T-cell (primary cell): ENCODE data around the gene RIN3. TPM values are rescaled to one million over a fixed set of nuclear protein-coding genes. Genes with fewer than 3 reads are reported as not detected.
"Not testable (repeated sequence)": the region's sequence is repeated elsewhere in the genome, so short reads cannot be mapped to it uniquely, and the experiment has no call there.

Experiments
- ATAC-seq, 4 experiments: fragments of 200-7000 bp in 3 of 4; fragments of 150-1000 bp in 1 of 4; cut with Tn5 transposase; replicated peaks in 1 of 4; 1 replicate in 3 of 4; 2 replicates in 1 of 4; pipeline ENCODE4 v1.10.0; 2021; ENCODE audit warnings: moderate library complexity in 3 of 4, mild to moderate bottlenecking in 2 of 4, moderate number of reproducible peaks in 1 of 4
- CTCF ChIA-PET, 2 donors: fragments of 300-600 bp; sonication (Branson Sonifier 250); formaldehyde crosslinking; loops; one replicate each; lab custom pipeline; 2022; ENCODE audit warnings: antibody characterized with exemption in 2 of 2; lab: Charles Lee
- POLR2A ChIA-PET, 2 donors: fragments of 300-600 bp; sonication (Branson Sonifier 250); formaldehyde crosslinking; loops; one replicate each; lab custom pipeline; 2022; ENCODE audit warnings: antibody characterized with exemption in 2 of 2; lab: Charles Lee
- DNase-seq, 35 experiments: peaks; one replicate each; pipeline versions ENCODE4 v3.0.0 to v3.0.0-alpha.2; 2013 to 2023
- H3K27ac ChIP-seq: one replicate; pipeline ENCODE4 v1.5.1; 2013; ENCODE audit warnings: low read length
- H3K27me3 ChIP-seq, 2 experiments: replicated peaks in 1 of 2; 1 replicate in 1 of 2; 2 replicates in 1 of 2; pipeline versions ENCODE4 v1.6.1 to v1.7.0; 2013; ENCODE audit warnings: low read length in 1 of 2, mixed read lengths in 1 of 2; ENCODE audit not compliant: control insufficient read depth in 2 of 2, insufficient read depth in 2 of 2; ENCODE audit errors: extremely low read depth in 1 of 2
- H3K36me3 ChIP-seq, 2 donors: 1 replicate in 1 of 2; 2 replicates in 1 of 2; pipeline versions ENCODE4 v1.6.1 to v1.7.0; 2013; ENCODE audit warnings: low read length in 1 of 2; ENCODE audit not compliant: control insufficient read depth in 2 of 2, insufficient read depth in 1 of 2; ENCODE audit errors: extremely low read depth in 1 of 2
- H3K4me1 ChIP-seq, 2 experiments: 1 replicate in 1 of 2; 2 replicates in 1 of 2; pipeline versions ENCODE4 v1.6.1 to v1.7.0; 2013; ENCODE audit warnings: low read length in 2 of 2, mixed read lengths in 1 of 2; ENCODE audit not compliant: insufficient read depth in 2 of 2, control insufficient read depth in 1 of 2; ENCODE audit errors: extremely low read depth in 1 of 2
- H3K4me3 ChIP-seq, 2 donors: 1 replicate in 1 of 2; 2 replicates in 1 of 2; pipeline versions ENCODE4 v1.5.1 to v1.7.0; 2013; ENCODE audit warnings: mild to moderate bottlenecking in 2 of 2, low read length in 1 of 2, moderate library complexity in 1 of 2; ENCODE audit not compliant: control insufficient read depth in 1 of 2; ENCODE audit errors: extremely low read depth in 1 of 2
- H3K9me3 ChIP-seq: 2 replicates; pipeline ENCODE4 v1.7.0; 2013
- H3K27ac Mint-ChIP-seq, 2 donors: one replicate each; pipeline ENCODE4 v1.8.0; 2020 to 2021; ENCODE audit warnings: mild to moderate bottlenecking in 2 of 2, mixed read lengths in 2 of 2
- H3K27me3 Mint-ChIP-seq, 2 donors: one replicate each; pipeline ENCODE4 v1.8.0; 2021 to 2022; ENCODE audit warnings: mixed read lengths in 2 of 2
- H3K36me3 Mint-ChIP-seq: one replicate; pipeline ENCODE4 v1.8.0; 2021; ENCODE audit warnings: mixed read lengths
- H3K4me1 Mint-ChIP-seq, 3 donors: one replicate each; pipeline ENCODE4 v1.8.0; 2020 to 2022; ENCODE audit warnings: mixed read lengths in 3 of 3, mild to moderate bottlenecking in 1 of 3
- H3K4me3 Mint-ChIP-seq, 3 donors: one replicate each; pipeline ENCODE4 v1.8.0; 2020 to 2022; ENCODE audit warnings: mild to moderate bottlenecking in 3 of 3, mixed read lengths in 3 of 3, moderate library complexity in 3 of 3
- H3K9me3 Mint-ChIP-seq, 3 donors: one replicate each; pipeline ENCODE4 v1.8.0; 2020 to 2022; ENCODE audit warnings: mixed read lengths in 3 of 3
- WGBS: methylation state at CpG from one replicate; pipeline ENCODE4 v1.1.5; 2013; ENCODE audit warnings: missing lambda C conversion rate; ENCODE audit not compliant: insufficient coverage; 5-methylcytosine and 5-hydroxymethylcytosine counted together
- total RNA-seq, 35 experiments: library from RNA in 6 of 35; stranded (reverse) in 6 of 35; fragments of 120-200 nt in 1 of 35; gene quantifications; one replicate each; pipeline versions ENCODE4 v1.2.1 to v1.2.4 and lab custom pipeline; 2013 to 2026

Gene RIN3
- total RNA-seq, 5 donors from 2014 or later (not counting 1 experiment from before 2014, with no cell fraction given) = 89.9 to 107 (median 97.0) TPM

DNA sequence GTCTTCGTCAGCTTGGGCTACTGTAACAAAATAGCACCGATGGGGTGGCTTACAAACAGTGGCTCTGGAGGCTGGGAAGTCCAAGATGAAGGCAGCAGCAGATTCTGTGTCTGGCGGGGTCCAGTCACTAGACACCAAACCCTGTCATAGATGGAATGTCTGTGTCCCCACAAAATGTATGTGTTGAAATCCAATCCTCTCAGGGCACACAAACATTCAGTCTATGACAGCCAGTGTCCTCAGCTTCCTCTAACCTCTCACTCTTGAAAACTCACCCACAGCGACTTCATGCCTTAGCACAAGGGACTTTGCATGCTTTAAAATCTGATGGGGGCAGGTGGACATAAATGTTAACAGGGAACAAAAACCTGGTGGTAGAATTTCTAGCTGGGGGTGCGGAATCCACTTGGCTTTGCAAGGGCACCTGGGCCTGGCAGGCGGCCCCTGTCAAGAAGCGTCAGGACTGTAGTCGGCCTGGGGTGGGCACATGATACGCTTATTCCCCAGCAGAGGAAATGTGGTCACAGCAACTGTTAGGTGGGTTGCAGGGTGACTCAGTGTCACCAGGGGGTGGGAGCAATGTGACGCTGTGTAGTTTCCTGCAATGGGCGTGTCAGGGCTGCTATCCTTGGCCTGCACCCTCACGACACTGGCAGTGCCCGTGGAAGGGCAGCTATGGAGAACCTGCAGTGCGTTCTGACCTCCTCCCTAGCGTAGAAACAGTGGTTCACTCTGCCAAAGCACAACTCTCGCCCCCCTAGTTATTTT is 17.7 kb downstream of the RIN3 start:
- Mint-ChIP-seq H3K4me3 (peak overlapping the region in 2 of 3 donors; percentile 47 to 63), H3K36me3 (no peaks in the 10 kb centered on the region), H3K27ac (peak overlapping the region; percentile 94 to 95), H3K9me3 (no peaks in the 10 kb centered on the region), H3K27me3 (no peaks in the 10 kb centered on the region), H3K4me1 (peaks cover 56 to 66% (median 60%) of the 10 kb centered on the region in 3 donors)
- no peaks in the 10 kb centered on the region for H3K9me3 ChIP-seq
- H3K36me3 ChIP-seq = peaks cover 0 to 5% of the 10 kb centered on the region in 2 donors
- no peaks in the 10 kb centered on the region for H3K27me3 ChIP-seq
- peak; percentile 42 to 88 (median 72) for DNase-seq
- no peak overlapping the region for H3K4me3 ChIP-seq
- peak; percentile 85 to 90 (median 86) for ATAC-seq
- CTCF ChIA-PET = interaction anchor here in 1 of 2 donors (0.7 to 1.0 kb wide), 2 partner anchors 55 to 120 kb away, joined by 3 read pairs; no protein-coding TSS in a partner anchor
- peaks cover 15 to 82% of the 10 kb centered on the region in 2 experiments for H3K4me1 ChIP-seq
- WGBS = 57% methylated on average over 12 of the region's 16 CpGs
- POLR2A ChIA-PET = interaction anchor here in 1 of 2 donors (1.1 kb wide), 1 partner anchor 14 kb away, joined by 3 read pairs; no protein-coding TSS in a partner anchor
- peak overlapping the region; percentile 77 for H3K27ac ChIP-seq

DNA sequence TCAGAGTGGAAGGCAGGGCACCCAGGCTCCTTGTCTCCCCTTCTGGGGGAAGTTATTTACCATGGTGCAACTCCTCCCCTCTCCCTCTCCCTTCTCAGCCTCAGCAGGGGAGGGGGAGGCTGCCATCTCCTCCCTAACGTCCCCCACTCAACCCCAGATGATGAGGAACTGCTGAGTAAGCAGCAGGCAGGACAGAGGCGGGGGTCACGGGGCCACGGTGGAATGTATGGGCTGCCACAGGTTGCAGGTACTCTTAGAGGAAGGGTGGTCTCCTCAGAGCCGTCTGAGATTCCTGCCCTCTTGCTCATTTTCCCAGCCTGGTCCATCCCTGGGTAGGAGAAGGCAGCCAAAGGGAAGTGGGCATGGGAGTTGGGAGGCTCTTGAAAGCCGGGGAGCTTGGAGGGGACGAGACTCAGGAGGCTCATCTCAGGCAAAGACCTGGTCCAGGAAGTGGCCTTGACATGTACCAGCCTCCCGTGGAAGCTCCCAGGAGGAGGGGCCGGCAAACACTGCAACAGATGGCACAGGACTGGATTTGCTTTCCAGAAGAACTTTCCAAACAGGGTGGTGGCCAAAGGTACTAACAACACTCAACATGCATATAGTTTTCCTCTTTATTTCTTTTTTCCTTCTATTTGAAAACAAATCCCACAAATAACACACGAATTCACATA is 19.0 kb downstream of the RIN3 start:
- WGBS = 68% methylated on average over 5 of the region's 10 CpGs
- Histone ChIP-seq H3K27ac (peak overlapping the region; percentile 77), H3K4me1 (peaks cover 15 to 74% of the 10 kb centered on the region in 2 experiments), H3K9me3 (no peaks in the 10 kb centered on the region), H3K4me3 (no peak overlapping the region), H3K36me3 (peaks cover 0 to 5% of the 10 kb centered on the region in 2 donors), H3K27me3 (no peaks in the 10 kb centered on the region)
- no peaks in the 10 kb centered on the region for H3K36me3 Mint-ChIP-seq
- peaks cover 57 to 69% (median 64%) of the 10 kb centered on the region in 3 donors for H3K4me1 Mint-ChIP-seq
- ChIA-PET POLR2A (interaction anchor here in 1 of 2 donors (1.1 kb wide), 1 partner anchor 15 kb away, joined by 3 read pairs; no protein-coding TSS in a partner anchor), CTCF (no interaction called here)
- H3K27ac Mint-ChIP-seq = peak overlapping the region in 1 of 2 donors; percentile 95
- peak overlapping the region in 1 of 3 donors; percentile 63 for H3K4me3 Mint-ChIP-seq
- ATAC-seq (no peak), DNase-seq (no peak)
- no peaks in the 10 kb centered on the region for H3K27me3 Mint-ChIP-seq
- H3K9me3 Mint-ChIP-seq = no peaks in the 10 kb centered on the region

DNA sequence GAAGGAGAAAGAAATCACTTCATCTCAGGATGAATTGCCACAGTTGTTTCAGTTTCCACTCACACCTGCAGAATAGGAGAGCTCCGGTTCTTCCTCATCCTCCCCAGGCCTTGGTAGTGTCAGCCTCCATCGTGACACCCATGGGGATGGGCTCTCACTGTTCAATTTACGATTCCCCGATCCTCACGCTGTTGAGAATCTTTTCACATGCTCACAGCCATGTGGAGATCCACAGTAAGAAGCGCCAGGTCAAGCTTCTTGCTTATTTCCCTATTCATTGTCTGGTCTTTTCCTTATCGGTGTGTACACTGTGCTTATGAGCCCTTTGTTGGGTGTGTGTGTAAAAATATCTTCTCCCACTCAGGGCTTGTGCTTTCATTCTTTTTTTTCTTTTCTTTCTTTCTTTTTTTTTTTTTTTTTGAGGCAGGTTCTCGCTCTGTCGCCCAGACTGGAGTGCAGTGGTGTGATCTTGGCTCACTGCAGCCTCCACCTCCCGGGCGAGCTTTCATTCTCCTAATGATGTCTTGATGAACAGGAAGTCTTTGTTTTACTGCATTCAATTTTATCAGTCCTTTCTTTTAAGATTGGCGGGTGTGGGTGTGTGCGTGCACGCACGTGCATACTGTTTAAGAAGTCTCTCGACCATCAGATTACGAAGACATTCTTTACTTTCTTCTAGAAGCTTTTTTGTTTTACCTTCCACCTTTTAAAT is 21.5 kb downstream of the RIN3 start:
- H3K9me3 Mint-ChIP-seq = no peaks in the 10 kb centered on the region
- Histone ChIP-seq H3K27me3 (no peaks in the 10 kb centered on the region), H3K4me1 (peaks cover 31 to 75% of the 10 kb centered on the region in 2 experiments), H3K4me3 (no peak overlapping the region), H3K36me3 (no peaks in the 10 kb centered on the region), H3K9me3 (no peaks in the 10 kb centered on the region), H3K27ac (peak overlapping the region; percentile 57)
- DNase-seq (peak in 27 of 35 experiments; percentile 24 to 66 (median 42)), ATAC-seq (peak; percentile 44 to 73 (median 54))
- 11% methylated on average over 4 of the region's 17 CpGs for WGBS
- H3K36me3 Mint-ChIP-seq = no peaks in the 10 kb centered on the region
- H3K4me3 Mint-ChIP-seq = peak overlapping the region; percentile 57 to 60 (median 59)
- ChIA-PET POLR2A (interaction anchor here in 1 of 2 donors (0.6 kb wide), 1 partner anchor 16 kb away, joined by 4 read pairs; no protein-coding TSS in a partner anchor), CTCF (interaction anchor here (0.5 to 0.7 kb wide), 4 partner anchors 24 to 429 kb away, joined by 3 to 7 read pairs (median 4); partner anchors contain the start of gene ATXN3 (in 1 of the 2))
- peak overlapping the region; percentile 81 to 88 for H3K27ac Mint-ChIP-seq
- no peaks in the 10 kb centered on the region for H3K27me3 Mint-ChIP-seq
- peaks cover 59 to 78% (median 71%) of the 10 kb centered on the region in 3 donors for H3K4me1 Mint-ChIP-seq

DNA sequence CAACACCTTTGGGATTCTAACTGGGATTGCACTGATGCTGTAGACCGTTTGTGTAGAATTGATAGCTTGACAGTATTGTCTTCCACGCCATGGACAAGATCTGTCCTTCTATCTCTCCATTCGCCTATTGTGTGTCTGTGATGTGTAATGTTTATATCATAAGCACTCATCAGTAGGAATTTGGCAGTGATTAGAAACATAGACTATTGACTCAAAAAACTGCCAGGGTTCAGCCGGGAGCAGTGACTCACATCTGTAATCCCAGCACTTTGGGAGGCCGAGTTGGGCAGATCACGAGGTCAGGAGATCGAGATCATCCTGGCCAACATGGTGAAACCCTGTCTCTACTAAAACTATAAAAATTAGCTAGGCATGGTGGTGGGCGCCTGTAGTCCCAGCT is 22.6 kb downstream of the RIN3 start:
- H3K9me3 Mint-ChIP-seq, DNase-seq, ATAC-seq, POLR2A ChIA-PET, H3K36me3 ChIP-seq, CTCF ChIA-PET, H3K27me3 ChIP-seq, H3K4me3 ChIP-seq, H3K27ac ChIP-seq, H3K9me3 ChIP-seq, H3K36me3 Mint-ChIP-seq, H3K27me3 Mint-ChIP-seq: not testable (repeated sequence)
- H3K4me1 ChIP-seq = peaks cover 39 to 72% of the 10 kb centered on the region in 2 experiments
- Mint-ChIP-seq H3K4me1 (peaks cover 61 to 78% (median 73%) of the 10 kb centered on the region in 3 donors), H3K4me3 (peak overlapping the region in 1 of 3 donors; percentile 60), H3K27ac (peak overlapping the region; percentile 81 to 83)
- WGBS = no CpG with 5 or more reads among the region's 8 CpGs

DNA sequence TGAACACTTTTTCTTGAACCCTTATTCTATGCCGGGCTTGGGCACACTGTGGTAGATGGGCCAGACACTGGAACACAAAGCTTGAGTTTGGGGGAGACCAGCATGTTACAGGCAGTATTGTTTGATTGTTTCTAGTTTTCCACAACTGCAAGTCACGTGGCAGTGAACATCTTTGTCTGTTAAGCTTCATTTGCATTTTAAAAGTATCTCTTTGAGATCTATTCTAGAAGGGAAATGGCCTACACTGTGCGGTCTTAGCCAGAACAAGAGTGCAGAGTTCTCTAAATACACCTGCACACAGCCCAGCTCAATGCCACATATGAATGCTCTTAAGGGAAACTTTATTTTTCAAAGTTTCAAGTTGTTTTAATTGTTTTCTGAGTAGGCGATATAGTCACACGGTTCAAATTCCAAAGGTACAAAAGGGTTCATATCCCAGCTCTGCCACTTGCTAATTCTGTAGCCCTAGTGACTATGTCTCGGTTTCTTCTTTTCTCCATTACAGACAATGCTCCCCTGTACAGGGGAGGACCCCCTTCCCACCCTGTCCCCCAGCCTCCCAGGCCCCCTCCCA is 24.9 kb downstream of the RIN3 start:
- Histone ChIP-seq H3K4me1 (peaks cover 37 to 55% of the 10 kb centered on the region in 2 experiments), H3K4me3 (no peak overlapping the region), H3K27me3 (no peaks in the 10 kb centered on the region), H3K27ac (no peak overlapping the region), H3K9me3 (no peaks in the 10 kb centered on the region), H3K36me3 (no peaks in the 10 kb centered on the region)
- H3K27ac Mint-ChIP-seq = peak overlapping the region in 1 of 2 donors; percentile 71
- DNase-seq (no peak), ATAC-seq (peak in 1 of 4 experiments; percentile 9)
- no peaks in the 10 kb centered on the region for H3K36me3 Mint-ChIP-seq
- peaks cover 57 to 69% (median 68%) of the 10 kb centered on the region in 3 donors for H3K4me1 Mint-ChIP-seq
- no peaks in the 10 kb centered on the region for H3K9me3 Mint-ChIP-seq
- H3K27me3 Mint-ChIP-seq = no peaks in the 10 kb centered on the region
- CTCF ChIA-PET = no interaction called here
- WGBS = 85% methylated on average over 4 of the region's 6 CpGs
- no peak overlapping the region for H3K4me3 Mint-ChIP-seq
- POLR2A ChIA-PET = no interaction called here
